ENCODE data around the gene HSP90B1. TPM values are rescaled to one million over a fixed set of nuclear protein-coding genes. Genes with fewer than 3 reads are reported as not detected.

HSP90B1 gene
- total RNA-seq, 1 donor from 2014 or later: 617 TPM

Other genes starting within 250 kb of the HSP90B1 start
- 10.9 and 12.0 TPM in 2 replicates for gene NT5DC3, start 89.2 kb upstream of the HSP90B1 start, total RNA-seq
- 76.6 and 77.3 TPM in 2 replicates for gene TDG, start 35.5 kb downstream of the HSP90B1 start, total RNA-seq
- 0.11 TPM in 1 of 2 replicates, not detected in the other for gene GLT8D2, start 119.8 kb downstream of the HSP90B1 start, total RNA-seq
- 8.7 and 9.1 TPM in 2 replicates for gene HCFC2, start 134.1 kb downstream of the HSP90B1 start, total RNA-seq
- 29.0 and 30.0 TPM in 2 replicates for gene NFYB, start 207.8 kb downstream of the HSP90B1 start, total RNA-seq